IPS-18a (cell line): ENCODE measurements around the gene PRDM16.

Experiments used
- H3K27ac ChIP-seq: one replicate; pipeline ENCODE4 v1.5.1; 2013; ENCODE audit warnings: low read length
- H3K27me3 ChIP-seq: one replicate; pipeline ENCODE4 v1.6.1; 2013; ENCODE audit warnings: mild to moderate bottlenecking, low read length; ENCODE audit not compliant: control insufficient read depth, insufficient read depth
- H3K36me3 ChIP-seq: one replicate; pipeline ENCODE4 v1.6.1; 2013; ENCODE audit warnings: low read depth, low read length; ENCODE audit not compliant: control insufficient read depth
- H3K4me1 ChIP-seq: one replicate; pipeline ENCODE4 v1.6.1; 2013; ENCODE audit warnings: low read depth, low read length; ENCODE audit not compliant: control insufficient read depth
- H3K4me3 ChIP-seq: one replicate; pipeline ENCODE4 v1.5.1; 2013; ENCODE audit warnings: low read length
- H3K9ac ChIP-seq: one replicate; pipeline ENCODE4 v1.6.1; 2013; ENCODE audit warnings: mild to moderate bottlenecking, low read length, moderate library complexity
- H3K9me3 ChIP-seq: one replicate; pipeline ENCODE4 v1.6.1; 2013; ENCODE audit warnings: low read depth, low read length; ENCODE audit not compliant: control insufficient read depth

PRDM16 gene

GRCh38 chr1:3313576-3313950 is 244.6 kb downstream of the PRDM16 start:
- Histone ChIP-seq H3K4me1 (peaks cover 32% of the 10 kb centered on the region), H3K27me3 (peaks cover 59% of the 10 kb centered on the region), H3K4me3 (peak overlapping the region; percentile 23), H3K9ac (peak overlapping the region; percentile 13), H3K9me3 (no peaks in the 10 kb centered on the region), H3K27ac (no peak overlapping the region), H3K36me3 (no peaks in the 10 kb centered on the region)

- Histone ChIP-seq H3K36me3 (no peaks in the 10 kb centered on the region), H3K27me3 (peaks cover 59% of the 10 kb centered on the region), H3K27ac (no peak overlapping the region), H3K9me3 (no peaks in the 10 kb centered on the region), H3K4me1 (peaks cover 32% of the 10 kb centered on the region), H3K9ac (no peak overlapping the region), H3K4me3 (peak overlapping the region; percentile 16)
Observed at GRCh38 chr1:3314491-3315381, 245.7 kb downstream of the PRDM16 start.

GRCh38 chr1:3315399-3316339 is 246.7 kb downstream of the PRDM16 start:
- H3K9ac ChIP-seq: no peak overlapping the region
- peak overlapping the region; percentile 16 for H3K4me3 ChIP-seq
- no peaks in the 10 kb centered on the region for H3K36me3 ChIP-seq
- H3K27ac ChIP-seq: no peak overlapping the region
- H3K9me3 ChIP-seq: no peaks in the 10 kb centered on the region
- peaks cover 59% of the 10 kb centered on the region for H3K27me3 ChIP-seq
- peaks cover 32% of the 10 kb centered on the region for H3K4me1 ChIP-seq

GRCh38 chr1:3316340-3316943 is 247.4 kb downstream of the PRDM16 start:
- Histone ChIP-seq H3K4me1 (peaks cover 32% of the 10 kb centered on the region), H3K9ac (no peak overlapping the region), H3K36me3 (no peaks in the 10 kb centered on the region), H3K27me3 (peaks cover 58% of the 10 kb centered on the region), H3K27ac (no peak overlapping the region), H3K4me3 (no peak overlapping the region), H3K9me3 (no peaks in the 10 kb centered on the region)

GRCh38 chr1:3317456-3317855 is 248.5 kb downstream of the PRDM16 start:
- peaks cover 32% of the 10 kb centered on the region for H3K4me1 ChIP-seq
- H3K9me3 ChIP-seq: no peaks in the 10 kb centered on the region
- no peak overlapping the region for H3K27ac ChIP-seq
- H3K4me3 ChIP-seq: no peak overlapping the region
- H3K27me3 ChIP-seq: peaks cover 48% of the 10 kb centered on the region
- H3K9ac ChIP-seq: no peak overlapping the region
- H3K36me3 ChIP-seq: no peaks in the 10 kb centered on the region

- H3K9ac ChIP-seq: no peak overlapping the region
- peaks cover 26% of the 10 kb centered on the region for H3K4me1 ChIP-seq
- no peak overlapping the region for H3K27ac ChIP-seq
- peaks cover 39% of the 10 kb centered on the region for H3K27me3 ChIP-seq
- H3K9me3 ChIP-seq: no peaks in the 10 kb centered on the region
- no peak overlapping the region for H3K4me3 ChIP-seq
- no peaks in the 10 kb centered on the region for H3K36me3 ChIP-seq
Observed at GRCh38 chr1:3318329-3318728, 249.3 kb downstream of the PRDM16 start.

- Histone ChIP-seq H3K9ac (no peak overlapping the region), H3K36me3 (no peaks in the 10 kb centered on the region), H3K27ac (no peak overlapping the region), H3K9me3 (no peaks in the 10 kb centered on the region), H3K4me1 (peaks cover 12% of the 10 kb centered on the region), H3K4me3 (no peak overlapping the region), H3K27me3 (peaks cover 24% of the 10 kb centered on the region)
Observed at GRCh38 chr1:3319874-3320245, 250.9 kb downstream of the PRDM16 start.

- Histone ChIP-seq H3K9ac (no peak overlapping the region), H3K36me3 (no peaks in the 10 kb centered on the region), H3K9me3 (no peaks in the 10 kb centered on the region), H3K27ac (no peak overlapping the region), H3K4me1 (peaks cover 7% of the 10 kb centered on the region), H3K4me3 (no peak overlapping the region), H3K27me3 (peaks cover 19% of the 10 kb centered on the region)
Observed at GRCh38 chr1:3320246-3321152, 251.5 kb downstream of the PRDM16 start.

GRCh38 chr1:3321559-3322449 is 252.8 kb downstream of the PRDM16 start:
- H3K9me3 ChIP-seq: no peaks in the 10 kb centered on the region
- H3K9ac ChIP-seq: no peak overlapping the region
- no peak overlapping the region for H3K27ac ChIP-seq
- H3K27me3 ChIP-seq: peaks cover 8% of the 10 kb centered on the region
- no peak overlapping the region for H3K4me3 ChIP-seq
- no peaks in the 10 kb centered on the region for H3K4me1 ChIP-seq
- no peaks in the 10 kb centered on the region for H3K36me3 ChIP-seq

- H3K27me3 ChIP-seq: peaks cover under 1% of the 10 kb centered on the region
- H3K4me3 ChIP-seq: no peak overlapping the region
- no peak overlapping the region for H3K27ac ChIP-seq
Observed at GRCh38 chr1:3322450-3323020, 253.5 kb downstream of the PRDM16 start.

More at GRCh38 chr1:3322450-3323020, 253.5 kb downstream of the PRDM16 start:
- Histone ChIP-seq H3K4me1 (no peaks in the 10 kb centered on the region), H3K9me3 (no peaks in the 10 kb centered on the region), H3K36me3 (no peaks in the 10 kb centered on the region), H3K9ac (no peak overlapping the region)
